Renal cortical epithelial cell (primary cell): ENCODE results near the gene LRP1-AS. TPM values are rescaled to one million over a fixed set of nuclear protein-coding genes. Genes with fewer than 3 reads are reported as not detected.

ENCODE experiments used
- DNase-seq: peaks from one replicate; pipeline ENCODE4 v3.0.0-alpha.2; 2011; ENCODE audit warnings: low read depth
- total RNA-seq: library from RNA; depleted of rRNA; stranded (reverse); fragments of >200 nt; gene quantifications from 2 replicates; pipeline ENCODE4 v1.2.3, GENCODE V29; 2014

LRP1-AS gene
- total RNA-seq, 1 donor from 2014 or later = not detected

DNA sequence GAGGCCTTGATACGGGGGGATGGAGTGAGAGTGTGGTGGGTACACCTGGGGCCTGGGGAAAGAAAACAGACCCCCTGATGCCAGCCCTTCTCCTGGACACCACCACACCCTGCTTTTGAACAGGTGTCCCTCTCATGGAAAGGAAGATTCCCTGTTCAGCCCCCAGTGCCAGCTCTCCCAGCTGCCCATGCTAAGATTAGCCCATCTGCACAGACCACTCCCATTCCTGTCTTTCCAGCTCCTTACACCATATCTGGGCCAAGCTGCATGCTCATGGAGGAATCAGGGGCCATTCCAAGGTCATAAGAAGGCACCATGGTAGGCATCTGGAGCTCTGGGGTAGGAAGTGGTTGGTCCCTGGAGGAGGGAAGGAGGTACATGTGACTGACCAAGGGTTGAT, 48.9 kb downstream of the LRP1-AS start:
- no peak for DNase-seq

GRCh38 chr12:57097554-57097835, 49.9 kb downstream of the LRP1-AS start:
- DNase-seq = no peak

- DNase-seq = no peak
Observed at GRCh38 chr12:57096748-57097553, 50.5 kb downstream of the LRP1-AS start.

GRCh38 chr12:57096099-57096572, 51.3 kb downstream of the LRP1-AS start:
- no peak for DNase-seq

DNA sequence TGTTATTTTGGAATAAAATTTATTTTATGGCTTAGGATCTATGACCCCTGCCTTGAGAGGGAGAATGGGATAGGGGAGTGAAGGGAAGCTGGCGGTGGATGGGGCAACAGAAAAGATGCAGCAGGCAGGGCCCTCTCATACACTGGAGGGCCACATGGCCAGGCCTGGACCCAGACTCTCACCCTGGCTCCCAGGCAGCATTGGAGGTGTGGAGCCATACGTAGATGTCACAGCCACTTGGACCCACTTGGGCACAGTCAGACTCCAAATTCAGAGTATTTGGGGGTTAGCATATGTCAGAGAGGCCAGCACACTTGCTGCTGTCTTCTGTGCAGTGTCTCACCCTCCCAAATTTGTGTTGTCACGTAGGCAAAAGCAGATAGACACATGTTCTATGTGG, 52.0 kb downstream of the LRP1-AS start:
- DNase-seq = no peak

Other genes starting within 250 kb of the LRP1-AS start
- not detected in 2 replicates for gene SDR9C7, start 213.2 kb downstream of the LRP1-AS start, total RNA-seq
- gene RDH16, start 190.0 kb downstream of the LRP1-AS start, total RNA-seq = 0.15 TPM in 1 of 2 replicates, not detected in the other
- 3.0 and 7.3 TPM in 2 replicates for gene ZBTB39, start 141.1 kb downstream of the LRP1-AS start, total RNA-seq
- gene TAC3, start 131.1 kb downstream of the LRP1-AS start, total RNA-seq = not detected in 2 replicates
- not detected in 2 replicates for gene MYO1A, start 97.5 kb downstream of the LRP1-AS start, total RNA-seq
- 5.2 and 7.8 TPM in 2 replicates for gene NEMP1, start 68.8 kb downstream of the LRP1-AS start, total RNA-seq
- gene NAB2, start 58.5 kb downstream of the LRP1-AS start, total RNA-seq = 13.5 and 16.3 TPM in 2 replicates
- gene STAT6, start 36.3 kb downstream of the LRP1-AS start, total RNA-seq = 105 and 131 TPM in 2 replicates
- gene LRP1, start 19.1 kb downstream of the LRP1-AS start, total RNA-seq = 11.3 and 157 TPM in 2 replicates
- 0.40 TPM in 1 of 2 replicates, not detected in the other for gene NXPH4, start 69.2 kb upstream of the LRP1-AS start, total RNA-seq
- 146 and 208 TPM in 2 replicates for gene SHMT2, start 82.1 kb upstream of the LRP1-AS start, total RNA-seq
- 1.2 TPM in 1 of 2 replicates, not detected in the other for gene STAC3, start 103.6 kb upstream of the LRP1-AS start, total RNA-seq